OCI-LY1 (cell line): ENCODE data around the gene TMEFF2.

Source experiments
- H2AFZ ChIP-seq: fragments of 200-600 bp; sonication (generic), shearing (Covaris generic); 2 replicates; pipeline ENCODE4 v1.6.0; 2014; ENCODE audit warnings: antibody characterized with exemption, mild to moderate bottlenecking, low read length
- H3F3A ChIP-seq: fragments of 200-600 bp; sonication (generic), shearing (Covaris generic); 2 replicates; pipeline ENCODE4 v1.6.0; 2014; ENCODE audit warnings: mild to moderate bottlenecking, antibody characterized with exemption, low read length, moderate library complexity; ENCODE audit not compliant: insufficient read depth
- H3K27ac ChIP-seq: fragments of 200-600 bp; sonication (generic); 2 replicates; pipeline ENCODE4 v1.5.1; 2014; ENCODE audit warnings: low read length, mixed run types, mild to moderate bottlenecking, low read depth; ENCODE audit not compliant: poor library complexity, severe bottlenecking
- H3K27me3 ChIP-seq: fragments of 200-600 bp; sonication (generic); 2 replicates; pipeline ENCODE4 v1.6.0; 2014; ENCODE audit warnings: antibody characterized with exemption, mild to moderate bottlenecking, low read length, moderate library complexity; ENCODE audit not compliant: insufficient read depth
- H3K36me3 ChIP-seq: fragments of 200-600 bp; sonication (generic); 2 replicates; pipeline ENCODE4 v1.6.1; 2014; ENCODE audit warnings: mild to moderate bottlenecking, antibody characterized with exemption, low read length, moderate library complexity, mixed read lengths; ENCODE audit not compliant: insufficient read depth
- H3K4me1 ChIP-seq: fragments of 200-600 bp; sonication (generic); 2 replicates; pipeline ENCODE4 v1.5.1; 2014; ENCODE audit warnings: mild to moderate bottlenecking, low read length, moderate library complexity; ENCODE audit not compliant: insufficient read depth, severe bottlenecking
- H3K4me2 ChIP-seq: fragments of 200-600 bp; sonication (generic), shearing (Covaris generic); 2 replicates; pipeline ENCODE4 v1.6.1; 2014; ENCODE audit warnings: low read length
- H3K4me3 ChIP-seq: fragments of 200-600 bp; sonication (generic); 2 replicates; pipeline ENCODE4 v1.5.1; 2014; ENCODE audit warnings: low read length, low read depth, mild to moderate bottlenecking, mixed read lengths; ENCODE audit not compliant: poor library complexity, severe bottlenecking
- H3K79me2 ChIP-seq: fragments of 200-600 bp; shearing (Covaris generic); 2 replicates; pipeline ENCODE4 v1.6.1; 2016; ENCODE audit warnings: mixed run types, low read length, mixed read lengths; ENCODE audit not compliant: insufficient read depth
- H3K9ac ChIP-seq: fragments of 200-600 bp; sonication (generic), shearing (Covaris generic); 2 replicates; pipeline ENCODE4 v1.6.1; 2014; ENCODE audit warnings: mild to moderate bottlenecking, low read length, mixed read lengths
- H3K9me2 ChIP-seq: fragments of 200-600 bp; sonication (generic), shearing (Covaris generic); 2 replicates; pipeline ENCODE4 v1.6.1; 2014; ENCODE audit warnings: low read depth, mild to moderate bottlenecking, low read length, mixed read lengths
- H3K9me3 ChIP-seq: fragments of 200-600 bp; shearing (Covaris generic); 2 replicates; pipeline ENCODE4 v1.6.1; 2014; ENCODE audit warnings: low read length, mixed read lengths
- H4K20me1 ChIP-seq: fragments of 200-600 bp; sonication (generic), shearing (Covaris generic); 2 replicates; pipeline ENCODE4 v1.6.0; 2016; ENCODE audit warnings: mild to moderate bottlenecking, low read length; ENCODE audit not compliant: insufficient read depth
- EZH2 ChIP-seq: fragments of 200-600 bp; sonication (generic), shearing (Covaris generic); IDR thresholded peaks from 2 replicates; pipeline ENCODE4 v1.8.0; 2017; ENCODE audit warnings: borderline replicate concordance, mixed run types, mild to moderate bottlenecking, antibody characterized with exemption, low read length, moderate library complexity, mixed read lengths
- TF ChIP-seq, protein P1 (sequence below): fragments of 200-600 bp; sonication (generic), shearing (Covaris generic); IDR thresholded peaks from 2 replicates; pipeline ENCODE4 v1.5.1; 2017; ENCODE audit warnings: mild to moderate bottlenecking, antibody characterized with exemption, low read length, moderate library complexity, mixed read lengths

Gene TMEFF2

DNA sequence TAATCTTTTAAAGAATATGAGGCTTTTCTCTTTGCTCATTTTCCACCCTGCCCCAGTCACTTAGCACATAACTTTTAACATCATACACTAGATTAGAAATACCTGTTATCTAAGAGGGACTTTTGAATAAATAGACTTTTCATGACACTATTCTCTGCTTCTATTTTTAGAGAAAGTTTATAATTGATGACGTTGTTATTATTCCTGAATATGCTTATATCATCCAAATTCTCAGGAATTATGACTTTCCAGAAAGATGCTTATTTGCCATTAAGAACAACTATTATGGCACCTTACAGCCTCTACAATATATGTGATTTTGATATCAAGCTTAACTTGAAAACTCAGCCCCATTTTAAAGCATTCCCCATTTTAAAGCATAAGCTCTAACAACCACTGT lies 11.4 kb downstream of the TMEFF2 start:
- no peaks in the 10 kb centered on the region for H3F3A ChIP-seq
- no peaks in the 10 kb centered on the region for H3K79me2 ChIP-seq
- no peak overlapping the region for H3K9ac ChIP-seq
- no peak overlapping the region for H2AFZ ChIP-seq
- no peak overlapping the region for H3K4me2 ChIP-seq
- H3K9me3 ChIP-seq = no peaks in the 10 kb centered on the region
- no peaks in the 10 kb centered on the region for H3K4me1 ChIP-seq
- no peak overlapping the region for H3K27ac ChIP-seq
- H3K36me3 ChIP-seq = no peaks in the 10 kb centered on the region
- no peaks in the 10 kb centered on the region for H4K20me1 ChIP-seq
- no peak for TF ChIP-seq EZH2
- TF ChIP-seq, protein P1, sequence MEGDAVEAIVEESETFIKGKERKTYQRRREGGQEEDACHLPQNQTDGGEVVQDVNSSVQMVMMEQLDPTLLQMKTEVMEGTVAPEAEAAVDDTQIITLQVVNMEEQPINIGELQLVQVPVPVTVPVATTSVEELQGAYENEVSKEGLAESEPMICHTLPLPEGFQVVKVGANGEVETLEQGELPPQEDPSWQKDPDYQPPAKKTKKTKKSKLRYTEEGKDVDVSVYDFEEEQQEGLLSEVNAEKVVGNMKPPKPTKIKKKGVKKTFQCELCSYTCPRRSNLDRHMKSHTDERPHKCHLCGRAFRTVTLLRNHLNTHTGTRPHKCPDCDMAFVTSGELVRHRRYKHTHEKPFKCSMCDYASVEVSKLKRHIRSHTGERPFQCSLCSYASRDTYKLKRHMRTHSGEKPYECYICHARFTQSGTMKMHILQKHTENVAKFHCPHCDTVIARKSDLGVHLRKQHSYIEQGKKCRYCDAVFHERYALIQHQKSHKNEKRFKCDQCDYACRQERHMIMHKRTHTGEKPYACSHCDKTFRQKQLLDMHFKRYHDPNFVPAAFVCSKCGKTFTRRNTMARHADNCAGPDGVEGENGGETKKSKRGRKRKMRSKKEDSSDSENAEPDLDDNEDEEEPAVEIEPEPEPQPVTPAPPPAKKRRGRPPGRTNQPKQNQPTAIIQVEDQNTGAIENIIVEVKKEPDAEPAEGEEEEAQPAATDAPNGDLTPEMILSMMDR = no peak
- no peaks in the 10 kb centered on the region for H3K9me2 ChIP-seq
- no peak overlapping the region for H3K4me3 ChIP-seq
- no peaks in the 10 kb centered on the region for H3K27me3 ChIP-seq

DNA sequence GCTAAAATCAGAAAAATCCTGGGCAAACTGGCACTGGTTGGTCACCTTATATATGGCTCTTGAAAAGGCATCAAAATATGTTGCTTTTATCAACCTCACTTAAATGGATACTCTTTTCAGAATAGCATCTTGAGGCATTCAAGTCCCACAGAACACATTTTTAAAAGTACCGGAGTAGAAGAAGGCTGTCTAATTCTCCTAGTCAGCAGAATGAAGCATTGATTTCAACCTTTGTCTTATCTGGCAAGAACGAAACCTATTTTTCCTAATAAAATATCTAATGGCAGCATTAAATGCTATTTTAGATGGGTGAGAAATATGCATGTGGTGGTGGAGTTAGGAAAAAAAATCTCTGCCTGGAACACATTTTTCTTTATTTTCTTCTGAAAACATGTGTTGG lies 27.8 kb downstream of the TMEFF2 start:
- Histone ChIP-seq H3K9ac (no peak overlapping the region), H4K20me1 (no peaks in the 10 kb centered on the region), H3F3A (no peaks in the 10 kb centered on the region), H3K4me3 (no peak overlapping the region), H3K36me3 (no peaks in the 10 kb centered on the region), H3K4me2 (no peak overlapping the region), H3K27me3 (no peaks in the 10 kb centered on the region), H3K4me1 (no peaks in the 10 kb centered on the region), H3K27ac (no peak overlapping the region), H3K79me2 (no peaks in the 10 kb centered on the region), H3K9me3 (no peaks in the 10 kb centered on the region), H2AFZ (no peak overlapping the region), H3K9me2 (no peaks in the 10 kb centered on the region)
- TF ChIP-seq, protein P1 = no peak
- TF ChIP-seq EZH2 = no peak

DNA sequence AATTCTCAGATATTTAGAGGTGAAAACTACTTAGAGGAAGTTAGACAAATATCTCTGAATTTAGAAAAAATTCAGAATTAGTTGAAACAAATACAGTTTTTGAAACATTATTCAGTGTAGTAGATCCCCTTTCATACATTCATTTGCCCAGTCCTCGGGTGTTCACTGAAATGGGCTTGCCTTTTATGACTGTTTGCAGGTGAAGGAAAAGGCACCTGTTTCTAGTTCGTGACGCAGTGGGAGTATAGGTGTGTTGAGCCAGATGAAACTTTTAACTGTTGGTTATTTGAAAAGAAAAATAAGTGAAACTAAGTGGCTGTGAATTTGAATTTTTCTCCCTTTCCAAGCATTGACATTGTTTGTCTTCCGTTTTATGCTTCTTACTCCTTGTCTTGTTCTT lies 28.9 kb downstream of the TMEFF2 start:
- Histone ChIP-seq H4K20me1 (no peaks in the 10 kb centered on the region), H3F3A (no peaks in the 10 kb centered on the region), H3K79me2 (no peaks in the 10 kb centered on the region), H3K9me3 (no peaks in the 10 kb centered on the region), H2AFZ (no peak overlapping the region), H3K9ac (no peak overlapping the region), H3K4me3 (no peak overlapping the region), H3K4me1 (no peaks in the 10 kb centered on the region), H3K9me2 (no peaks in the 10 kb centered on the region), H3K27me3 (no peaks in the 10 kb centered on the region), H3K4me2 (no peak overlapping the region), H3K36me3 (no peaks in the 10 kb centered on the region), H3K27ac (no peak overlapping the region)
- TF ChIP-seq, protein P1 = no peak
- TF ChIP-seq EZH2 = no peak
